Esophagus muscularis mucosa (tissue), 3 donors: Measurements from ENCODE around the gene SCAF11.

Source experiments
- CTCF ChIP-seq, 3 experiments: fragments of 200-600 bp in 2 of 3; fragments of 450-650 bp in 1 of 3; sonication (generic) in 2 of 3; IDR thresholded peaks; one replicate each; pipeline ENCODE4 v1.5.1; 2017 to 2019; ENCODE audit warnings: antibody characterized with exemption in 3 of 3, mild to moderate bottlenecking in 2 of 3, moderate library complexity in 1 of 3
- POLR2AphosphoS5 ChIP-seq, 2 donors: sonication (generic); formaldehyde crosslinking; IDR thresholded peaks; one replicate each; pipeline ENCODE4 v1.6.1; 2017; ENCODE audit warnings: antibody characterized with exemption in 2 of 2

- TF ChIP-seq POLR2AphosphoS5 (IDR thresholded peaks at IDR 0.05) (no peak), CTCF (IDR thresholded peaks at IDR 0.05) (no peak)
Measured at GRCh38 chr12:45893240-45893639, 97.1 kb downstream of the SCAF11 start.
